ENCODE measurements around the gene ZNF83. TPM values are rescaled to one million over a fixed set of nuclear protein-coding genes. Genes with fewer than 3 reads are reported as not detected.
"Not testable (repeated sequence)": the region's sequence is repeated elsewhere in the genome, so short reads cannot be mapped to it uniquely, and the experiment has no call there.

The ZNF83 gene
- total RNA-seq, 1 donor from 2014 or later: 49.4 TPM

- Mint-ChIP-seq H3K9me3 (peaks cover 8% of the 10 kb centered on the region), H3K4me3 (no peak overlapping the region), H3K4me1 (no peaks in the 10 kb centered on the region), H3K27ac (no peak overlapping the region), H3K27me3 (no peaks in the 10 kb centered on the region), H3K36me3 (ENCODE audit: low read depth) (peaks cover 63% of the 10 kb centered on the region)
- ATAC-seq (ENCODE audit: low read depth): no peak
- ChIA-PET CTCF (no interaction called here), POLR2A (no interaction called here)
- TF ChIP-seq CTCF (IDR thresholded peaks at IDR 0.05): no peak
- intact Hi-C loops (cut with micrococcal nuclease): no loop called here
- DNase-seq: no peak
Measured at GRCh38 chr19:52592301-52592700, 45.9 kb downstream of the ZNF83 start.

- Mint-ChIP-seq H3K9me3 (no peaks in the 10 kb centered on the region), H3K4me1 (no peaks in the 10 kb centered on the region), H3K27me3 (no peaks in the 10 kb centered on the region), H3K4me3 (no peak overlapping the region), H3K36me3 (ENCODE audit: low read depth) (peaks cover 55% of the 10 kb centered on the region), H3K27ac (no peak overlapping the region)
- DNase-seq: no peak
- TF ChIP-seq CTCF (IDR thresholded peaks at IDR 0.05): no peak
- ChIA-PET POLR2A (no interaction called here), CTCF (no interaction called here)
- ATAC-seq (ENCODE audit: low read depth): no peak
- intact Hi-C loops (cut with micrococcal nuclease): no loop called here
Measured at GRCh38 chr19:52590728-52591127, 47.4 kb downstream of the ZNF83 start.

GRCh38 chr19:52585604-52586003, 52.6 kb downstream of the ZNF83 start:
- intact Hi-C loops (cut with micrococcal nuclease): no loop called here
- H3K4me1 Mint-ChIP-seq: no peaks in the 10 kb centered on the region
- H3K27me3 Mint-ChIP-seq: no peaks in the 10 kb centered on the region
- H3K4me3 Mint-ChIP-seq: no peak overlapping the region
- TF ChIP-seq CTCF (IDR thresholded peaks at IDR 0.05): no peak
- H3K9me3 Mint-ChIP-seq: peaks cover 19% of the 10 kb centered on the region
- H3K36me3 Mint-ChIP-seq (ENCODE audit: low read depth): peaks cover 70% of the 10 kb centered on the region
- POLR2A ChIA-PET: no interaction called here
- DNase-seq (no peak), ATAC-seq (ENCODE audit: low read depth) (no peak)
- CTCF ChIA-PET: no interaction called here
- H3K27ac Mint-ChIP-seq: no peak overlapping the region

GRCh38 chr19:52584736-52585440, 53.3 kb downstream of the ZNF83 start:
- no peak for TF ChIP-seq CTCF (IDR thresholded peaks at IDR 0.05)
- H3K27me3 Mint-ChIP-seq: no peaks in the 10 kb centered on the region
- POLR2A ChIA-PET: no interaction called here
- H3K4me1 Mint-ChIP-seq: no peaks in the 10 kb centered on the region
- DNase-seq (no peak), ATAC-seq (ENCODE audit: low read depth) (no peak)
- peaks cover 19% of the 10 kb centered on the region for H3K9me3 Mint-ChIP-seq
- CTCF ChIA-PET: no interaction called here
- H3K36me3 Mint-ChIP-seq (ENCODE audit: low read depth): peaks cover 68% of the 10 kb centered on the region
- H3K4me3 Mint-ChIP-seq: no peak overlapping the region
- intact Hi-C loops (cut with micrococcal nuclease): no loop called here
- no peak overlapping the region for H3K27ac Mint-ChIP-seq

GRCh38 chr19:52570000-52570861, 67.9 kb downstream of the ZNF83 start, which contains the start of gene ZNF701:
ZNF701 (plus strand) TSS chr19:52570287; CDS start chr19:52574148, 3,861 bp downstream.
- no peak for TF ChIP-seq CTCF (IDR thresholded peaks at IDR 0.05)
- ATAC-seq (ENCODE audit: low read depth) (peak; percentile 99), DNase-seq (peak; percentile 98)
- ChIA-PET CTCF (no interaction called here), POLR2A (interaction anchor here (1.2 kb wide), 1 partner anchor 37 kb away, joined by 3 read pairs; no protein-coding TSS in a partner anchor)
- Mint-ChIP-seq H3K36me3 (ENCODE audit: low read depth) (peaks cover 48% of the 10 kb centered on the region), H3K27ac (peak within 1 kb of the TSS; percentile 97), H3K9me3 (peaks cover 12% of the 10 kb centered on the region), H3K4me1 (peaks cover 33% of the 10 kb centered on the region), H3K4me3 (peak within 1 kb of the TSS; percentile 98), H3K27me3 (no peaks in the 10 kb centered on the region)
- intact Hi-C loops (cut with micrococcal nuclease): loop anchor here (1.0 kb wide), 6 partner anchors 31 to 234 kb away; partner anchors contain the start of genes ZNF528, ZNF610, ZNF808 and ZNF83

GRCh38 chr19:52569638-52569999, 68.5 kb downstream of the ZNF83 start:
- DNase-seq; intact Hi-C loops (cut with micrococcal nuclease); POLR2A ChIA-PET; CTCF ChIA-PET; H3K27me3 Mint-ChIP-seq: not testable (repeated sequence)
- Mint-ChIP-seq H3K36me3 (ENCODE audit: low read depth) (peaks cover 44% of the 10 kb centered on the region), H3K9me3 (peaks cover 12% of the 10 kb centered on the region), H3K4me3 (peak overlapping the region; percentile 98), H3K4me1 (peaks cover 33% of the 10 kb centered on the region), H3K27ac (peak overlapping the region; percentile 97)
- ATAC-seq (ENCODE audit: low read depth): peak; percentile 5
